ENCODE results near the gene BCS1L.

BCS1L gene

GRCh38 chr2:218659258-218659987 lies at the start of gene BCS1L, which contains the start of gene ZNF142:
Gene BCS1L (plus strand): TSS chr2:218659683. CDS start chr2:218660988, 1,305 bp downstream.
Gene ZNF142 (minus strand): TSS chr2:218659623. CDS start chr2:218656429, 3,194 bp downstream.
- peak; percentile 95 for DNase-seq

- DNase-seq, result no peak
Measured at GRCh38 chr2:218615868-218616315, 43.6 kb upstream of the BCS1L start.

- DNase-seq, result peak; percentile 16
Measured at GRCh38 chr2:218618102-218618860, 41.2 kb upstream of the BCS1L start.

GRCh38 chr2:218621007-218621406 lies 38.5 kb upstream of the BCS1L start:
- DNase-seq, result no peak

- DNase-seq, result no peak
Measured at GRCh38 chr2:218622606-218623365, 36.7 kb upstream of the BCS1L start.

- no peak for DNase-seq
Measured at GRCh38 chr2:218623366-218623705, 36.1 kb upstream of the BCS1L start.

GRCh38 chr2:218626369-218626768 lies 33.1 kb upstream of the BCS1L start:
- no peak for DNase-seq

GRCh38 chr2:218627939-218628338 lies 31.5 kb upstream of the BCS1L start:
- DNase-seq, result no peak

- DNase-seq, result no peak
Measured at GRCh38 chr2:218631837-218632236, 27.6 kb upstream of the BCS1L start.

GRCh38 chr2:218635719-218636118 lies 23.8 kb upstream of the BCS1L start:
- no peak for DNase-seq

GRCh38 chr2:218638372-218638771 lies 21.1 kb upstream of the BCS1L start:
- DNase-seq, result no peak

- DNase-seq, result no peak
Measured at GRCh38 chr2:218642121-218642656, 17.3 kb upstream of the BCS1L start.

GRCh38 chr2:218642786-218643185 lies 16.7 kb upstream of the BCS1L start:
- no peak for DNase-seq

GRCh38 chr2:218643751-218644310 lies 15.7 kb upstream of the BCS1L start:
- no peak for DNase-seq

GRCh38 chr2:218644721-218645120 lies 14.8 kb upstream of the BCS1L start:
- DNase-seq, result no peak

- DNase-seq, result no peak
Measured at GRCh38 chr2:218645126-218645525, 14.4 kb upstream of the BCS1L start.

- DNase-seq, result peak; percentile 71
Measured at GRCh38 chr2:218648088-218648786, 11.2 kb upstream of the BCS1L start.

GRCh38 chr2:218648787-218649100 lies 10.7 kb upstream of the BCS1L start:
- no peak for DNase-seq

GRCh38 chr2:218655751-218656150 lies 3.7 kb upstream of the BCS1L start:
- DNase-seq, result no peak

- DNase-seq, result peak; percentile 70
Measured at GRCh38 chr2:218658671-218659257, 719 bp upstream of the BCS1L start.

- DNase-seq, result no peak
Measured at GRCh38 chr2:218659988-218660358, 490 bp downstream of the BCS1L start.

- no peak for DNase-seq
Measured at GRCh38 chr2:218662377-218662776, 2.9 kb downstream of the BCS1L start.

Data from hematopoietic multipotent progenitor cell treated with erythropoietin and hydrocortisone succinate and interleukin-3 and kit ligand, for 8 days (in vitro differentiated cells).